GM18499 (cell line): ENCODE measurements around the gene ATP6V1E1.
"Not testable (repeated sequence)": the region's sequence is repeated elsewhere in the genome, so short reads cannot be mapped to it uniquely, and the experiment has no call there.

Experiments used
- ATAC-seq: cut with Tn5 transposase; IDR thresholded peaks from one replicate; pipeline ENCODE4 v1.9.1; 2021; ENCODE audit warnings: moderate number of reproducible peaks; ENCODE audit not compliant: insufficient read depth, unreplicated experiment

Gene ATP6V1E1

DNA sequence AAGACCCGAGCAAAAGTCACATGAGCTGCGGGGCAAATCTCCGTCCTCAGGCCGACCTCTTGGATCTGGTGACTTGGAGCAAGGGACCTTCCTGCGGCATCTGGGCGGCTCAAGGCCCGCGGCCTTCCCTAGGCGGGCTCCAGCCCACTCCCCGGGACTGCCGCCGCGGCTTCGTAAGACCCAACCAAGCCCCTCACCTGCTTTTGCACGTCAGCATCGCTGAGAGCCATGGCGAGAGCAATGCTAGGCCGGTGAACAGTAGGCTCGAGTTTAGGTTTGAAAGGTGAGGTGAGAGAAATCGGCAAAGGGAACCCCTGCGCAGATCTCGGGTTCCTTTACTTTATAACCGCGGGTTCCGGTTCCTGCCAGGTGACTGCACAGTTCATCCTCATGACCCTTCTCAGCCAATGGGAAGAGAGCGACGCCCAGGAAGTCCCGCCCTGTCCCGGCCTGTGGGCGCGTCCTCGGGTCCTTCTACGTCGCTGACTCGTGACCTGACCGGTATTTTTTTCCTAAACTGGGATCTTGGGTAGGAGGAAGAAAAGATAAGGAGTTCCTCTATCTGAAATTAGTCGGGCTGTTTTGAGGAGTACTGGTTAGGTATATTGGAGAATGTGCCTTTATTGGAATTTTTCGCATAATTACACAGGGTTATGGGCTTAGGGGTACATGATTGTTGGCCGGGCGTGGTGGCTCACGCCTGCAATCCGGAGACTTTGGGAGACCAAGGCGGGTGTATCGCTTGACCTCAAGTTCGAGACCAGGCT, at the start of gene ATP6V1E1:
ATP6V1E1 (minus strand) TSS at position 344 of the 767 bp plus-strand sequence; CDS start at position 230, 114 bp downstream.
- peak; percentile 88 for ATAC-seq

GRCh38 chr22:17675584-17675983, 47.0 kb upstream of the ATP6V1E1 start:
- ATAC-seq = no peak

DNA sequence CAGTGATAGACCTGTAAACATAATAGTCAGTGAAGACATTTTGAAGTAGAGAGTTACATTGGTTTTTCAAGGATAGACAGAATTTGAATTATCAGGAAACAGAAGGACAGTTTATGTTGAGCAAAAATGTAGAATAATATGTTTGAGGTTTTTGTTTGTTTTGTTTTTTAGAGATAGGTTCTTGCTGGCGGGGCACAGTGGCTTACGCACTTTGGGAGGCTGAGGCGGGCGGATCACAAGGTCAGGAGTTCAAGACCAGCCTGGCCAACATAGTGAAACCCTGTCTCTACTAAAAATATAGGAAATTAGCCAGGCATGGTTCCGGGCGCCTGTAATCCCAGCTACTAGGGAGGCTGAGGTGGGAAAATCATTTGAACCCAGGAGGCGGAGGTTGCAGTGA, 45.6 kb upstream of the ATP6V1E1 start:
- ATAC-seq = no peak

GRCh38 chr22:17672417-17672991, 44.0 kb upstream of the ATP6V1E1 start:
- no peak for ATAC-seq

DNA sequence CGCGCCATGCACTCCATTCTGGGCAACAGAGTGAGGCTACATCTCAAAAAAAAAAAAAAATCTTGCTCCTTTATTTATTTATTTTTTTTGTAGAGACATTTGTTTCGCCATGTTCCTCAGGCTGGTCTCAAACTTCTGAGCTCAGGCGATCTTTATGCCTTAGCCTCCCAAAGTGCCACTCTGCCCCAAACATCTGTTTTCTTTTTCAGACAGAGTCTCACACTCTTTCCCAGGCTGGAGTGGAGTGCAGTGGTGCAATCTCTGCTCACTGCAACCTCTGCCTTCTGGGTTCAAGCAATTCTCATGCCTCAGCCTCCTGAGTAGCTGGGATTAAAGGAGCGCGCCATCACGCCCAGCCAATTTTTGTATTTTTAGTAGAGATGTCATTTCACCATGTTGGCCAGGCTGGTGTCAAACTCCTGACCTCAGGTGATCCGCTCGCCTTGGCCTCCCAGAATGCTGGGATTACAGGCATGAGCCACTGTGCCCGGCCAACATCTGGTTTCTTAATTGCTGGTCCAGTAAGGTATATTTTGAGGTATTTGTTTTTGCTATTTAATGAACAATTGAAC, 43.1 kb upstream of the ATP6V1E1 start:
- ATAC-seq = not testable (repeated sequence)

DNA sequence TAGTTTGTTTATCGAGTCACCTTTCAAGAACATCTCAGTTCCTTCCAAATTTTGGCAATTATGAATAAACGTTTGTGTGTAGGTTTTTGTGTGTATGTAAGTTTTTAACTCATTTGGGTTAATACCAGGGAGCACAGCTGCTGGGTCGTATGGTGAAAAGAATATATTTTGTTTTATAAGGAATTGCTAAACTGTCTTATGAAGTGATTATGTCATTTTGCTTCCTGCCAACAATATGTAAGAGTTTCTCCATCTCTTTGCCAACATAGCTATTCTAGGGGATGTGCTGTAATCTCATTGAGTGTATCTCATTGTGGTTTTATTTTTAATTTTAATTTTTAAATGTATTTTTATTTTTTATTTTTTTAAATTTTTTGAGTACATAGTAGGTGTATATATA, 37.3 kb upstream of the ATP6V1E1 start:
- no peak for ATAC-seq

DNA sequence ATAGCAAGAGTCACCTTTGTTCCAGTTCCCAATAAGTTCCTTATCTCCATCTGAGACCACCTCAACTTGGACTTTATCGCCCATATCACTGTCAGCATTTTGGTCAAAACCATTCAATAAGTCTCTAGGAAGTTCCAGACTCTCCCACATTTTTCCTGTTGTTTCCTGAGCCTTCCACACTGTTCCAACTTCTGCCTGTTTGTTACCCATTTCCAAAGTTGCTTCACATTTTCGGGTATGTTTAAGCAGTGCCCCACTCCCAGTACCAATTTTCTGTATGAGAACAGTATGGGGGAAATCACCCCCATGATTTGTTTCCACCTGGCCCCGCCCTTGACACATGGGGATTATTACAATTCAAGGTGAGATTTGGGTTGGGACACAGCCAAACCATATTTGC, 36.7 kb upstream of the ATP6V1E1 start:
- no peak for ATAC-seq

DNA sequence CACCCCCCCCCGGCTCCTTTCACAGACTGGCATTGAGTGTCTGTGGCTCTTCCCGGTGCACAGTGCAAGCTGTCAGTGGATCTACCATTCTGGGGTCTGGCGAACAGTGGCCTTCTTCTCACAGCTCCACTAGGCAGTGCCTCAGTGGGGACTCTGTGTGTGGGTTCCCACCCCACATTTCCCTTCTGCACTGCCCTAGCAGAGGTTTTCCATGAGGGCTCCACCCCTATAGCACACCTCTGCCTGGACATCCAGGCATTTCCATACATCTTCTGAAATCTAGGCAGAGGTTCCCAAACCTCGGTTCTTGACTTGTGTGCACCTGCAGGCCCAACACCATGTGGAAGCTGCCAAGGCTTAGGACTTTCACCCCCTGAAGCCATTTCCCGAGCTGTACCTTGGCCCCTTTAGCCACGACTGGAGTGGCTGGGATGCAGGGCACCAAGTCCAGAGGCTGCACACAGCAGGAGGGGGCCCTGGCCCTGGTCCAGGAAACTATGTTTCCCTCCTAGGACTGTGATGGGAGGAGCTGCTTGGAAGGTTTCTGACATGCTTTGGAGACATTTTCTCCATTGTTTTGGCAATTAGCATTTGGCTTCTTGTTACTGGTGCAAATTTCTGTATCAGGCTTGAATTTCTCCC, 36.0 kb upstream of the ATP6V1E1 start:
- ATAC-seq = no peak

- no peak for ATAC-seq
Measured at GRCh38 chr22:17656870-17657395, 28.4 kb upstream of the ATP6V1E1 start.

DNA sequence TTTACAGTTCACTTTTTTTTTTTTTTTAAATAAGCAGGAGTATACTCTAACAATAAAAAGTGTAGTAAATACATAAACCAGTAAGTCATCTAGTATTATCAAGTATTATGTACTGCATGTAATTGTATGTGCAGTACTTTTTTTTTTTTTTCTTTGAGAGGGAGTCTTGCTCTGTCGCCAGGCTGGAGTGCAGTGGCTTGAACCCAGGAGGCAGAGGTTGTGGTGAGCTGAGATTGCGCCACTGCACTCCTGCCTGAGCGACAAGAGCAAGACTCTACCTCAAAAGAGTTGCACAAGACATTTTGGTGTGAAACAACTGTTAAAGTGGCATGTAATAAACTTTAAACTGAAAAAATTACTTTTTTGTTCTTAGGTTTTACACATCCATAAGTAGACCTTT, 26.7 kb upstream of the ATP6V1E1 start:
- ATAC-seq = no peak

GRCh38 chr22:17648569-17648968, 20.0 kb upstream of the ATP6V1E1 start:
- no peak for ATAC-seq

DNA sequence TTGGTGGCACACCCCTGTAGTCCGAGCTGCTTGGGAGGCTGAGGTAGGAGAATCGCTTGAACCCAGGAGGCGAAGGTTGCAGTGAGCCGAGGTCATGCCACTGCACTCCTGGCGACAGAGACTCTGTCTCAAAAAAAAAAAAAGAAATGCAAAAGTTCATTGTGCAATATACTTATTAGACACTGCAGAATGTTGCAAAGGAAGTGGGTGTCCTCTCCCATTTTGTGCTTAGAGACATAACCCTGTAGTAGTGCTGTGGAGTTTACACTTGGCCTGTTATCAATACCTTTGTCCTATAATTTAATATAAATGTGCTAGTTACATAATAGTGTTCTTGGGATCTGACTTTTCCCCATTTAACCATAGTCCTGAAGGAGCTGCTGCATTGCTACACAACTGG, 19.4 kb upstream of the ATP6V1E1 start:
- ATAC-seq = no peak

DNA sequence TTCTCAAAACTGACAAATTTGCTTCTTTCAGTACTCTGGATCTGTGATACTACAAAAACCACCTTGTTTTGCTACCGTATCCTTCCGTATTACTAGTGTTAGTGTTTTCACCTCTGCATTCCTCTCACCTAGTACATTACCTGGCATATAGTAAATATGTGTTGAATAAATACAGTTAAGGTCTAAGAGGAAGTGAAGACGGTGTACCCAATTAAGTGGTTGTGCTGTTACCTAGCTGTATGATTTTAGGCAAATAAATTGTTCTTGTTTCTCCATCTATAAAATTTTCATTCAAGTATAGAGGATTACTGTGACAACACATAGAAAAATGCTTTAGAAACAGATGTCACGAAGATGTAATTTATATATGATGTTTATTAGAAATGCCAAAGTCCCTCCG, 18.9 kb upstream of the ATP6V1E1 start:
- no peak for ATAC-seq

DNA sequence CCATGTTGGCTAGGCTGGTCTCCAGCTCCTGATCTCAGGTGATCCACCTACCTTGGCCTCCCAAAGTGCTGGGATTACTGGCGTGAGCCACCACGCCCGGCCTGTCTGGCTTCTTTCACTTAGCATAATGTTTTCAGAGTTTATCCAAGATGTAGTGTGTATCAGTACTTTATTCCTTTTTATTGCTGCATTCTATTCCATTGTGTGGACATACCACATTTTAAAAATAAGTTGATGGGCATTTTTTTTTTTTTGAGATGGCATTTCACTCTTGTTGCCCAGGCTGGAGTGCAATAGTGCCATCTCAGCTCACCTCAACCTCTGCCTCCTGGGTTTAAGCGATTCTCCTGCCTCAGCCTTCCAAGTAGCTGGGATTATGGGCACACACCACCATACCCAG, 13.8 kb upstream of the ATP6V1E1 start:
- ATAC-seq = not testable (repeated sequence)

DNA sequence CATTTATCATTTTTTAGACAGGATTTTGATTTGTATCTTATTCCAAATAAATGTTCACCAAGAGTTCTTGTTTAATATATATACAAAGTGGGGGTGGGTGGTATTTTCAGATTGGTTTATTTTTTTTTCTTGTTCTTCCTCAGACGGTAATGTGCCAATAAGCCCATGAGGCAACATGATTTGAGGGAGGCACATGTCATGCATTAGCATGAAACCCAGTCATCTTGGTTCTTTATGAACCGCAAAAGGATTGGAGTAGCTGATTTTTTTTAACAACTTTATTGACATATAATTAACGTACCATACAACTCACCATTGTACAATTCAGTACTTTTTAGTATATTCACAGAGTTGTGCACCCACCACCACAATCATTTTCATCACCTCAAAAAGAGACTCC, 12.7 kb upstream of the ATP6V1E1 start:
- ATAC-seq = no peak

DNA sequence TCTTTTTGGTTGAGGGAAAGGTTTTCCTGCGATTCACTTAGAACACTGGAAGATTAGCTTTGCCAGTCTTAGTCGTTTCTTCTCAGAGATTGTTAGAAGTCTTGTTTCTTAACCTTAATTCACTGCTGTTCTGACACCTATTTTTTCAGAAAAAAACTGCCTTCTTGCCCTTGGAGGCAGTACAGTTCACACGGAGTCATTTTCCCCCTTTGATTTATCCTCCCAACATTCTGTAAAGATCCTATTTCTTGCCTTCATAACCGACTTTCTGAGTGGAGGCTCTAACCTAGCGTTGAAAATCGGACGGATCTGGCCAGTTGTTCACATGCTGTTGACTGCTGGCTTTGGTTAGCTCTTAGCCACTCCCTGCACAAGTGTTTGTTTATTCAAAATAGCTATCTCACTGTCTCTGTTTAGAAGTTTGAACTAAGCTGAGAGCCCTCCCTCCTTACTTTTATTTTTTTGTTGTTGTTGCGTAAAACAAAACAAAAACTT, 10.7 kb upstream of the ATP6V1E1 start:
- ATAC-seq = no peak

DNA sequence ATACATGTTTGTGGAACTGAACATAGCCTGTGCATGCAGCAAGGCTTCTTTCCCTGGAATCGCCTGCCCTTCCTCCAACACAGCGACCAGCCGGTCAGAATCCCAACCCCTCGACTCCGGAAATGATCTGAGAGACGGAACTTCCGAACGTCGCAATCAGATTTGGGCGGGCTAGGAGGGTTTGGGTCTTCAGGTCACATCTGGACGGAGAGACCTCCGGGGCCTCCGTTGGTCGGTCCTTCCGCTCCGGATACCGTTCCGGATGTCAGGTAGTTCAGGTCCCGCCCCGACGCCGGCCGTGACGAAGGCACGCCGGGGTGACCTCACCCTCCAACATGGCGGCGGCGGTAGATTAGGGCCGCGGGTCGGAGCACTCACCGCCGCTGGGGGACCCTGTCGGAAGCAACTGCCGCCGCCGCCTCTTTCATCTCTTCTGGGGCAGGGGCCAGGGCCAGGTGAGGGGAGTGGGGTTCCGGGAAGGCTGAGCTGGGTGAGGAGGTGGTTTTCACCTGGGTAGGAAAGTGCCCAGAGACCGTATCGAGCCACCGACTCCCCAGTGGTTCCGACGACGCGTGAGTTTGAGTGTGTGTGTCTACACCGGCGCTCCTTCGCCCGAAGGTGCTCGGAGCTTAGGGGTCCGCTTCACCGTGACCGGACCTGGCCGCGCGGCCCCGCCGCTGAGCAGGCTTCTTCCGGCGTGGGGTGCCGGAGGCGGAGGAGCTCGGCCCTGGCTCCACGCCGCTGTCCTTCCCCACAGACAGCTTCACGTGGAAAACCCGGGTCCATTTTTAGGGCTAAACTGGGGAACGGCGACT, 10.1 kb upstream of the ATP6V1E1 start, which contains the start of gene BCL2L13:
BCL2L13 (plus strand) TSS at position 326 of the 815 bp plus-strand sequence. CDS start 16,955 bp downstream, outside the sequence.
- ATAC-seq = peak; percentile 58

DNA sequence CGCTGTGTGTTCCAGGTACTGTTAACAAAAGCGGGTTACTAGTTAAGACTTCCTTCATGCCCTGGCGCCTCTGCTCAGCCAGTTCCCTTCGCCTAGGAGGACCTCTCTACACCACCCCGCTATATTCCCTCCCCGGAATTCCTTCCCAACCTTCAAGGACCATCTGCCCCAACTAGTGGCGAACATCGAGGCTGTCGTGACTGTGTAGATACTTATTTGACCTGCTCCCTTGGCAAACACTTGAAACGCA, 9.6 kb upstream of the ATP6V1E1 start:
- ATAC-seq = peak; percentile 25

DNA sequence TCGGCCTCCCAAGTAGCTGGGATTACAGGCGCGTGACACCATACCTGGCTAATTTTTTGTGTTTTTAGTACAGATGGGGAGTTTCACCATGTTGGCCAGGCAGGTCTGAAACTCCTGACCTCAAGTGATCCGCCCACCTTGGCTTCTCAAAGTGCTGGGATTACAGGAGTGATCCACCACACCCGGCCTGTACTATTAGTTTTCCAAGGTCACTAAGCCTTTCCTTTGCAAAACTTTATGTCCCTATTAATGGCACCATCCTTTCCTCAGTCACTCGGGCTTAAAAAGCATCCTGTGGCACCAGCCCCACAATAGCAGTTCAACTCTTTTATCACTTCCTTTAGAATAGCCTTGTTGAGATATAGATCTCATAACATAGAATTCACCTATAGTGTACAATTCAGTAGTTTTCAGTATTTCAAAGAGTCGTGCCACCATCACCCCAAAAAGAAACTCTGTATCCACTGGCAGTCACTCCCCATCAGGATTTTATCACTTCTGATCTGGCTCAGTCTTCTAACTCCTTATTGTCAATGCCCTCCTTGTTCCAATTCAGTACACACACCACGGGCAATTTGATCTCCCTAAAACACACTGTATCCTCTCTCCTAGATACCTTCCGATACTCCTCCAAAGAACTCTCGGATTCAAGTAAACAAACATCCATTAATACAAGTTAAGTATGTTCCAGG, 9.1 kb upstream of the ATP6V1E1 start:
- no peak for ATAC-seq

GRCh38 chr22:17636850-17637249, 8.3 kb upstream of the ATP6V1E1 start:
- not testable (repeated sequence) for ATAC-seq
